K562 (cell line): ENCODE data around the gene CHURC1. TPM values are rescaled to one million over a fixed set of nuclear protein-coding genes. Genes with fewer than 3 reads are reported as not detected.

Source experiments
- BHLHE40 ChIP-seq: IDR thresholded peaks from 2 replicates; pipeline ENCODE4 v1.6.1; 2011; ENCODE audit warnings: low read length, improper control_type of control experiment
- CBFB ChIP-seq: sonication (generic); formaldehyde crosslinking; IDR thresholded peaks from 2 replicates; pipeline ENCODE4 v1.4.0; 2020; ENCODE audit warnings: mild to moderate bottlenecking, missing genetic modification reagents
- CBX1 ChIP-seq: sonication (generic); IDR thresholded peaks from 2 replicates; pipeline ENCODE4 v1.6.1; 2016; ENCODE audit warnings: antibody characterized with exemption, low read depth, mild to moderate bottlenecking
- E2F6 ChIP-seq, 2 experiments: IDR thresholded peaks; 2 replicates each; pipeline ENCODE4 v1.6.1; 2011; ENCODE audit warnings: borderline replicate concordance in 1 of 2, control low read depth in 1 of 2, low read depth in 1 of 2, low read length in 1 of 2, mild to moderate bottlenecking in 1 of 2, mixed read lengths in 1 of 2, moderate library complexity in 1 of 2; ENCODE audit not compliant: insufficient read depth in 1 of 2, insufficient read length in 1 of 2, poor library complexity in 1 of 2, severe bottlenecking in 1 of 2; ENCODE audit errors: extremely low read depth in 1 of 2
- IFI16 ChIP-seq: fragments of 250-450 bp; sonication (Bioruptor Pico); IDR thresholded peaks from 2 replicates; pipeline ENCODE4 v2.1.2; 2022; ENCODE audit warnings: mild to moderate bottlenecking, inconsistent platforms
- IRF2 ChIP-seq: sonication (generic); formaldehyde crosslinking; IDR thresholded peaks from 2 replicates; pipeline ENCODE4 v1.8.1; 2022; ENCODE audit warnings: mild to moderate bottlenecking, missing genetic modification reagents
- KDM2B ChIP-seq: fragments of 250-450 bp; sonication (Bioruptor Pico); IDR thresholded peaks from 2 replicates; pipeline ENCODE4 v1.8.0; 2021; ENCODE audit warnings: mild to moderate bottlenecking, moderate library complexity
- NR0B1 ChIP-seq: fragments of 450-650 bp; IDR thresholded peaks from one replicate; pipeline ENCODE4 v1.6.1; 2018; ENCODE audit warnings: mild to moderate bottlenecking, moderate library complexity; ENCODE audit not compliant: partially characterized antibody
- NUFIP1 ChIP-seq: fragments of 450-650 bp; IDR thresholded peaks from 2 replicates; pipeline ENCODE4 v1.6.1; 2018; ENCODE audit not compliant: partially characterized antibody
- POLR3G ChIP-seq: IDR thresholded peaks from 2 replicates; pipeline ENCODE4 v1.6.1; 2011; ENCODE audit not compliant: insufficient read length, insufficient replicate concordance; ENCODE audit errors: extremely low read depth
- SAP30 ChIP-seq: fragments of 200-600 bp; sonication (generic); IDR thresholded peaks from 2 replicates; pipeline ENCODE4 v1.6.1; 2012; ENCODE audit warnings: borderline replicate concordance, low read depth, mild to moderate bottlenecking, moderate library complexity, low read length, control low read depth, inconsistent platforms; ENCODE audit not compliant: insufficient read depth, poor library complexity, severe bottlenecking
- TCF3 ChIP-seq: sonication (generic); formaldehyde crosslinking; IDR thresholded peaks from 2 replicates; pipeline ENCODE4 v1.4.0; 2020; ENCODE audit warnings: mild to moderate bottlenecking, missing genetic modification reagents
- TFAP4 ChIP-seq: sonication (generic); formaldehyde crosslinking; IDR thresholded peaks from 2 replicates; pipeline ENCODE4 v1.8.0; 2022; ENCODE audit warnings: missing genetic modification reagents, mild to moderate bottlenecking, moderate library complexity, borderline replicate concordance
- ZNF134 ChIP-seq: fragments of 250-450 bp; sonication (Bioruptor Pico); conservative IDR thresholded peaks from 2 replicates; pipeline ENCODE4 v1.4.0; 2020
- ZNF316 ChIP-seq: fragments of 450-650 bp; IDR thresholded peaks from 2 replicates; pipeline ENCODE4 v1.6.1; 2016
- ZNF445 ChIP-seq: fragments of 250-450 bp; sonication (Bioruptor Pico); IDR thresholded peaks from 2 replicates; pipeline ENCODE4 v1.4.0; 2020; ENCODE audit warnings: low read depth, mild to moderate bottlenecking, moderate library complexity
- ZNF639 ChIP-seq, 2 experiments: fragments of 200-800 bp in 1 of 2; sonication (Bioruptor generic) in 1 of 2; sonication (generic) in 1 of 2; formaldehyde crosslinking in 1 of 2; IDR thresholded peaks in 1 of 2; conservative IDR thresholded peaks in 1 of 2; 2 replicates each; pipeline versions ENCODE4 v1.5.0 to v1.6.1; 2016 to 2020; ENCODE audit warnings: missing compliant biosample characterization in 1 of 2, missing genetic modification characterization in 1 of 2, missing genetic modification reagents in 1 of 2
- polyA plus RNA-seq, 8 experiments: library from polyadenylated mRNA; depleted of rRNA in 4 of 8; stranded (reverse) in 5 of 8; unstranded in 3 of 8; fragments of >200 nt; fragmentation: Nextera tagmentation in 2 of 8; fragmentation: Illumina TruSeq in 1 of 8; extraction: Ambion mirVana in 2 of 8; extraction: Trizol in 1 of 8; gene quantifications; 2 replicates each; pipeline versions ENCODE4 v1.2.1 to v1.2.3, GENCODE V29; 2011 to 2014; ENCODE audit warnings: inconsistent platforms in 1 of 8, missing spikeins in 1 of 8
- total RNA-seq, 7 experiments: library from RNA; depleted of rRNA in 6 of 7; stranded (reverse); fragments of >200 nt in 6 of 7; fragmentation: Illumina TruSeq in 2 of 7; extraction: Trizol in 2 of 7; gene quantifications; 2 replicates each; pipeline versions ENCODE4 v1.2.1 to v1.2.3, GENCODE V29; 2011 to 2021; ENCODE audit warnings: low replicate concordance in 1 of 7
- TF ChIP-seq, protein P1 (sequence below): fragments of 450-650 bp; formaldehyde crosslinking; conservative IDR thresholded peaks from 2 replicates; pipeline ENCODE4 v1.4.0; 2022; ENCODE audit warnings: mild to moderate bottlenecking, missing genetic modification characterization

CHURC1 gene
- total and polyA plus RNA-seq, 9 of the 15 experiments (the other 6 are each of a cell fraction or from before 2014, with no cell fraction given): 27.3 to 239 (median 45.6) TPM

DNA sequence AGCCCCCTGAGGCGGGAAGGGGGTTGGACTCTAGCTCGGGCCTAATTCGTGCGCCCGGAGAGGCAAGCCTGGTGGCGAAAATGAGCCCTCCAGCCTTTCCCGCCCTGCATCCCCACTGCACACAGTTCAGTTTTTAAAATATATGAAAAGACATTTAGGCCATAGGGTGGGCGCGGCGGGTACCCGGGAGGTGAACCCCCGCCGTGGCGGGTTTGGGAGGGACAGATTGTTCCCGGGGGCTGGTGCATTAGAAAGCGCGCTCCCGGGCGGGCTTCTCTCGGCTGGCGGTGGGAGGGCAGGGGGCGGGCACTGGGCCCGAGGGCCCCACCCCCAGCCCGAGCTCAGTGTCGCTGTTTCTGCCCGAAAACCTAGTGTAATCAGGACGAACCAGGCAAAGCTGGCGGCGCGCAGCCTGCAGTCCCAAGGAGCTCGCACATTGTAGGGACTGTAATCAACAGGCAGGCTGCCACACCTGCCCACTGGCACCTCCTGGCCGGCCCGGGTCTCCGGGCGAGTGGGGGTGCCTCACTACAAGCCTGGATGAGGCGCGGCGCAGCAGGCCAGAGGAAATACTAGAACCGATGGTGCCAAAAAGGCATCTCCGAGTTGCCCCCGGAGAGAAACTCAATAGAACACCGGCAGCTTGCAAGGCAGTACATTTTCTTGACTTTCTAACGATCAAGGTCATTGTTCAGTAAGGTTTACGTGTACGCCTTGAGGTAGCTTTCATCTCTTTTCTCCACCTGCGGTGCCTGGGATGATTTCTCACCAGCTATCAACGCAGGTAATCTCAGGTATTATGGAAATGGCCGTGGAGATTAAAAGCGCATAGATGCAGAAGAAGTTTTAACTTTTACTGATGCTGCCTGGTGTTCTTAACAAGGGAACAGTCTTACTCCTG is 33.8 kb upstream of the CHURC1 start (continued):
- TF ChIP-seq E2F6 (IDR thresholded peaks at IDR 0.05; ENCODE audit: borderline replicate concordance in 1 of 2, extremely low read depth in 1 of 2, insufficient read depth in 1 of 2, insufficient read length in 1 of 2, low read depth in 1 of 2, low read length in 1 of 2, poor library complexity in 1 of 2, severe bottlenecking in 1 of 2) (peak in 1 of 2 experiments; percentile 51), CBX1 (no peak), CBFB (no peak), TCF3 (peak; percentile 54), ZNF445 (CRISPR knock-in tag) (no peak), POLR3G (no peak), BHLHE40 (no peak), ZNF134 (CRISPR knock-in tag) (no peak), SAP30 (no peak), NR0B1 (no peak), KDM2B (CRISPR knock-in tag) (no peak), NUFIP1 (no peak), ZNF639 (CRISPR knock-in tag; conservative IDR thresholded peaks at IDR 0.05 in 1 of 2, IDR thresholded peaks at IDR 0.05 in 1 of 2) (no peak), TFAP4 (CRISPR knock-in tag) (peak; percentile 18; the same call in 1 of the 2 replicates), ZNF316 (no peak), IFI16 (CRISPR knock-in tag) (no peak), IRF2 (CRISPR knock-in tag) (no peak)
- TF ChIP-seq, protein P1, sequence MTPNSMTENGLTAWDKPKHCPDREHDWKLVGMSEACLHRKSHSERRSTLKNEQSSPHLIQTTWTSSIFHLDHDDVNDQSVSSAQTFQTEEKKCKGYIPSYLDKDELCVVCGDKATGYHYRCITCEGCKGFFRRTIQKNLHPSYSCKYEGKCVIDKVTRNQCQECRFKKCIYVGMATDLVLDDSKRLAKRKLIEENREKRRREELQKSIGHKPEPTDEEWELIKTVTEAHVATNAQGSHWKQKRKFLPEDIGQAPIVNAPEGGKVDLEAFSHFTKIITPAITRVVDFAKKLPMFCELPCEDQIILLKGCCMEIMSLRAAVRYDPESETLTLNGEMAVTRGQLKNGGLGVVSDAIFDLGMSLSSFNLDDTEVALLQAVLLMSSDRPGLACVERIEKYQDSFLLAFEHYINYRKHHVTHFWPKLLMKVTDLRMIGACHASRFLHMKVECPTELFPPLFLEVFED: no peak
